Naive thymus-derived CD4-positive, alpha-beta T cell (primary cell): ENCODE data around the gene TRMU. TPM values are rescaled to one million over a fixed set of nuclear protein-coding genes. Genes with fewer than 3 reads are reported as not detected.
"Not testable (repeated sequence)": the region's sequence is repeated elsewhere in the genome, so short reads cannot be mapped to it uniquely, and the experiment has no call there.

ENCODE experiments used
- ATAC-seq: fragments of 150-1000 bp; cut with Tn5 transposase; 2 replicates; pipeline ENCODE4 v1.10.0; 2021; ENCODE audit warnings: mild to moderate bottlenecking, moderate library complexity
- CTCF ChIA-PET: fragments of 350-600 bp; sonication (Branson Sonifier 250); formaldehyde crosslinking; loops from one replicate; lab custom pipeline; 2021; ENCODE audit warnings: antibody characterized with exemption; lab: Charles Lee
- POLR2A ChIA-PET: fragments of 350-600 bp; sonication (Branson Sonifier 250); formaldehyde crosslinking; loops from one replicate; lab custom pipeline; 2021; ENCODE audit warnings: antibody characterized with exemption, inconsistent platforms; lab: Charles Lee
- DNase-seq, 9 donors: peaks; one replicate each; pipeline versions ENCODE4 v3.0.0 to v3.0.0-alpha.2; 2020 to 2022; ENCODE audit warnings: mixed read lengths in 1 of 9
- H3K27ac ChIP-seq: one replicate; pipeline ENCODE4 v1.7.0; 2013; ENCODE audit warnings: mild to moderate bottlenecking, low read depth, low read length, moderate library complexity
- H3K27me3 ChIP-seq, 2 donors: one replicate each; pipeline ENCODE4 v1.7.0; 2013; ENCODE audit warnings: low read length in 2 of 2, mild to moderate bottlenecking in 2 of 2, moderate library complexity in 2 of 2; ENCODE audit not compliant: control insufficient read depth in 2 of 2, insufficient read depth in 2 of 2
- H3K36me3 ChIP-seq, 3 experiments: 1 replicate in 2 of 3; 2 replicates in 1 of 3; pipeline ENCODE4 v1.7.0; 2013; ENCODE audit warnings: low read length in 3 of 3, mild to moderate bottlenecking in 3 of 3, moderate library complexity in 1 of 3; ENCODE audit not compliant: insufficient read depth in 3 of 3, control insufficient read depth in 2 of 3
- H3K4me1 ChIP-seq, 2 donors: one replicate each; pipeline ENCODE4 v1.7.0; 2013; ENCODE audit warnings: low read length in 2 of 2, mild to moderate bottlenecking in 2 of 2, moderate library complexity in 1 of 2; ENCODE audit not compliant: control insufficient read depth in 2 of 2, insufficient read depth in 2 of 2
- H3K4me3 ChIP-seq: 2 replicates; pipeline ENCODE4 v1.7.0; 2013; ENCODE audit warnings: mild to moderate bottlenecking, low read length
- H3K9me3 ChIP-seq, 3 experiments: 1 replicate in 2 of 3; 2 replicates in 1 of 3; pipeline ENCODE4 v1.7.0; 2013; ENCODE audit warnings: low read length in 3 of 3; ENCODE audit not compliant: control insufficient read depth in 2 of 3
- H3K27ac Mint-ChIP-seq, 9 donors: one replicate each; pipeline ENCODE4 v1.8.0; 2020 to 2022; ENCODE audit warnings: mixed read lengths in 9 of 9, mild to moderate bottlenecking in 8 of 9, moderate library complexity in 5 of 9, inconsistent platforms in 2 of 9
- H3K27me3 Mint-ChIP-seq, 5 donors: one replicate each; pipeline ENCODE4 v1.8.0; 2021 to 2022; ENCODE audit warnings: mixed read lengths in 5 of 5, mild to moderate bottlenecking in 1 of 5
- H3K36me3 Mint-ChIP-seq, 5 donors: one replicate each; pipeline ENCODE4 v1.8.0; 2020 to 2022; ENCODE audit warnings: mixed read lengths in 5 of 5, mild to moderate bottlenecking in 3 of 5, inconsistent platforms in 1 of 5
- H3K4me1 Mint-ChIP-seq, 7 donors: one replicate each; pipeline ENCODE4 v1.8.0; 2020 to 2022; ENCODE audit warnings: mixed read lengths in 7 of 7, mild to moderate bottlenecking in 3 of 7, inconsistent platforms in 1 of 7
- H3K4me3 Mint-ChIP-seq, 10 donors: one replicate each; pipeline ENCODE4 v1.8.0; 2020 to 2022; ENCODE audit warnings: mild to moderate bottlenecking in 10 of 10, mixed read lengths in 10 of 10, moderate library complexity in 6 of 10, inconsistent platforms in 2 of 10
- H3K9me3 Mint-ChIP-seq, 11 donors: one replicate each; pipeline ENCODE4 v1.8.0; 2020 to 2022; ENCODE audit warnings: mixed read lengths in 11 of 11, mild to moderate bottlenecking in 4 of 11, inconsistent platforms in 1 of 11, moderate library complexity in 1 of 11
- intact Hi-C, 2 donors: fragments of 100-400 bp; cut with micrococcal nuclease; formaldehyde crosslinking; loops; one replicate each; pipeline ENCODE4 v1.15.1; 2023
- polyA plus RNA-seq, 2 donors: library from polyadenylated mRNA; unstranded; fragments of 300-500 nt; fragmentation: Illumina TruSeq; gene quantifications; one replicate each; pipeline ENCODE4 v1.2.3, GENCODE V29; 2021
- total RNA-seq, 6 experiments: library from RNA in 5 of 6; stranded (reverse) in 5 of 6; gene quantifications; 1 replicate in 5 of 6; 2 replicates in 1 of 6; pipeline ENCODE4 v1.2.3 and lab custom pipeline; 2021 to 2026

TRMU gene
- total and polyA plus RNA-seq, 7 experiments from 2014 or later: 17.9 to 92.1 (median 58.7) TPM

DNA sequence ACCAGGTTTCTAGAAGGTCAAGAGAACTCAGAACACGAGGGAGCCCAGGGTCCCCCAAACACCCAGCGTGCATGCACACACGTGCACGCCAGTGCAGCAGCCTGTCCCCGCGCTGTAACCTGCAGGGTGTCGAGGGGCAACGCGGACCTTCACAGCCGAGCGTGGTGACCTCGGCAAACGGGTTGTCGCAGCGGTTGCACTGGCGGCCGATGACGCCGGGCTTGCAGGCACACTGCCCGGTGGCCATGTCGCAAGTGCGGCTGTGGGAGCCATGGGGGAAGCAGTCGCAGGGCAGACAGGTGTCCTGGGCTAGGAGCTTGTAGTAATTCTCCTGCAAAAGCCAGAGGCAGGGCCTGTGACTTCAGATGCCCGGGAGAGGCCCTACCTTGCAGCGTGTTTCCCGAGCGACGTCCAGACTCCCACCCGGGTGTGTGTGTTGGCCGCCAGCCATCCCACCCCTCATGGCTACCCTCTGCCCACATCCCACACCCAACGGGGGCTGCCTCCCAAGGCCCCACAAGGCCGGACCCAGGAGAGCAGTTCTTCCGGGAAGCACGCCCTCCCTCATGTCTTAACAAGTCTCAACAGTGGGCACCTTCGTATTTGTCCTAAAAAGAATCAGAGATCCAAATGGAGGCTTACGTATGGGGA is 56.1 kb downstream of the TRMU start:
- H3K27me3 Mint-ChIP-seq: peaks cover 0 to 2% (median 0%) of the 10 kb centered on the region in 5 donors
- no peaks in the 10 kb centered on the region for H3K9me3 ChIP-seq
- ChIA-PET CTCF (no interaction called here), POLR2A (no interaction called here)
- ATAC-seq (no peak), DNase-seq (no peak)
- no peak overlapping the region for H3K4me3 Mint-ChIP-seq
- no peaks in the 10 kb centered on the region for H3K9me3 Mint-ChIP-seq
- intact Hi-C loops: no loop called here
- H3K27me3 ChIP-seq: no peaks in the 10 kb centered on the region
- no peak overlapping the region for H3K27ac ChIP-seq
- no peaks in the 10 kb centered on the region for H3K36me3 ChIP-seq
- H3K36me3 Mint-ChIP-seq: peaks cover 0 to 3% (median 0%) of the 10 kb centered on the region in 5 donors
- no peak overlapping the region for H3K27ac Mint-ChIP-seq
- peaks cover 0 to 7% of the 10 kb centered on the region in 2 donors for H3K4me1 ChIP-seq
- peaks cover 0 to 7% (median 6%) of the 10 kb centered on the region in 7 donors for H3K4me1 Mint-ChIP-seq
- no peak overlapping the region for H3K4me3 ChIP-seq

DNA sequence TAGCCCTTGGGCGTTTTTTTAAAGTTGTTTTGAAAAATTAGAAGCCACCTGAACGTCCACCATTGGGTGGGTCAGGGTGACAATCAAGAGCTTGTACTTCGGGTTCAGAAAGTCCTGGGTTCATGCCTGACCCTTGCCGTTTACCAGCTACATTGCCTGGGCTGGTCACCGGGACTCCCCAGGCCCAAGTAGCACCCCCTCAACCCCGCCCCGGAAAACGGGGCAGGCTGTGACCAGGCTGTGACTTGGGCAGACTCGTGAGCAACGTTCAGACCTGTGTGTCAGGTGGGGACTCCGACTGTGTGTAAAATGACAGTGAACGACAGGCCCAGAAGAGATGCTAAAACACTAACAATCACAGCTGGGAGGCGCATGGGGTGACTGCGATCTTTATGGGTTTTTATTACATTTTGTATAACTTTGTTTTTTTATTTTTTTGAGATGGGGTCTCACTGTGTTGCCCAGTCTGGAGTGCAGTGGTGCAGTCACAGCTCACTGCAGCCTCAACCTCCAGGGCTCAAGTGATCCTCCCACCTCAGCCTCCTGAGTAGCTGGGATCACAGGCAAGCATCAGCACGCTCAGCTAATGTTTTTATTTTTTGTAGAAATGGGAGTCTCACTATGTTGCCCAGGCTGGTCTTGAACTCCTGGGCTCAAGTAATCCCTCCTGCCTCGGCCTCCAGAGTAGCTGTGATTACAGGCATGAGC is 56.8 kb downstream of the TRMU start:
- Mint-ChIP-seq H3K36me3 (peaks cover 0 to 3% (median 0%) of the 10 kb centered on the region in 5 donors), H3K9me3 (no peaks in the 10 kb centered on the region), H3K4me3 (no peak overlapping the region), H3K27ac (no peak overlapping the region), H3K27me3 (peaks cover 0 to 2% (median 0%) of the 10 kb centered on the region in 5 donors), H3K4me1 (peaks cover 0 to 7% (median 6%) of the 10 kb centered on the region in 7 donors)
- Histone ChIP-seq H3K36me3 (no peaks in the 10 kb centered on the region), H3K4me3 (no peak overlapping the region), H3K27ac (no peak overlapping the region), H3K27me3 (no peaks in the 10 kb centered on the region), H3K9me3 (no peaks in the 10 kb centered on the region), H3K4me1 (peaks cover 0 to 7% of the 10 kb centered on the region in 2 donors)
- intact Hi-C loops: no loop called here
- ChIA-PET POLR2A (no interaction called here), CTCF (no interaction called here)
- ATAC-seq (no peak), DNase-seq (no peak)

DNA sequence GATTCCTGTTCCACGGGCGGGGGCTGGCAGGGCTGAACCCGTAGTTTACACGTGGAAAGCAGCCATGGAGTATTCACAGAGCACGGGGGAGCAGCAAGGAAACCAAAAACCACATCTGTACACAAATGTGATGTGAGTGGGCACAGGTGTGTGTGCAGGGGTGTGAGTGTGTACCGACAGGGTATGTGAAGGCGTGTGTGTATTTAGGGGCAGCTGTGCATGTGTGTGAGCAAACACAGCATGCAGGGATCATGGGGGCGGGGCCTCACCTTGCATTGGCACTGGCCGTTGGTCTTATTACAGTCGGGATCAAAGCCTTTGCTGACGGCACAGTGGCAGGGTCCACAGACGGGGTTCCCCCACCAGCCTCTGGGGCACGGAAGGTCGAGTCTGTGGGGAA is 58.4 kb downstream of the TRMU start:
- Mint-ChIP-seq H3K4me1 (peaks cover 0 to 7% (median 6%) of the 10 kb centered on the region in 7 donors), H3K27me3 (peaks cover 0 to 2% (median 0%) of the 10 kb centered on the region in 5 donors), H3K4me3 (peak overlapping the region in 5 of 10 donors; percentile 2 to 48 (median 7)), H3K27ac (peak overlapping the region in 1 of 9 donors; percentile 7), H3K9me3 (no peaks in the 10 kb centered on the region), H3K36me3 (peaks cover 0 to 3% (median 0%) of the 10 kb centered on the region in 5 donors)
- DNase-seq (peak in 1 of 9 donors; percentile 7), ATAC-seq (peak; percentile 24)
- H3K36me3 ChIP-seq: no peaks in the 10 kb centered on the region
- no peak overlapping the region for H3K4me3 ChIP-seq
- peaks cover 0 to 7% of the 10 kb centered on the region in 2 donors for H3K4me1 ChIP-seq
- H3K27ac ChIP-seq: no peak overlapping the region
- no peaks in the 10 kb centered on the region for H3K27me3 ChIP-seq
- H3K9me3 ChIP-seq: no peaks in the 10 kb centered on the region
- intact Hi-C loops: no loop called here
- POLR2A ChIA-PET: no interaction called here
- CTCF ChIA-PET: no interaction called here

- Histone ChIP-seq H3K4me3 (no peak overlapping the region), H3K36me3 (no peaks in the 10 kb centered on the region), H3K4me1 (peaks cover 0 to 11% of the 10 kb centered on the region in 2 donors), H3K9me3 (no peaks in the 10 kb centered on the region), H3K27ac (no peak overlapping the region), H3K27me3 (no peaks in the 10 kb centered on the region)
- Mint-ChIP-seq H3K4me1 (peaks cover 0 to 11% (median 6%) of the 10 kb centered on the region in 7 donors), H3K27ac (no peak overlapping the region), H3K4me3 (no peak overlapping the region), H3K9me3 (no peaks in the 10 kb centered on the region), H3K36me3 (peaks cover 0 to 3% (median 0%) of the 10 kb centered on the region in 5 donors), H3K27me3 (peaks cover 0 to 2% (median 0%) of the 10 kb centered on the region in 5 donors)
- ATAC-seq (no peak), DNase-seq (no peak)
- intact Hi-C loops: no loop called here
- POLR2A ChIA-PET: no interaction called here
- CTCF ChIA-PET: no interaction called here
Measured at GRCh38 chr22:46394622-46395021, 59.1 kb downstream of the TRMU start.

DNA sequence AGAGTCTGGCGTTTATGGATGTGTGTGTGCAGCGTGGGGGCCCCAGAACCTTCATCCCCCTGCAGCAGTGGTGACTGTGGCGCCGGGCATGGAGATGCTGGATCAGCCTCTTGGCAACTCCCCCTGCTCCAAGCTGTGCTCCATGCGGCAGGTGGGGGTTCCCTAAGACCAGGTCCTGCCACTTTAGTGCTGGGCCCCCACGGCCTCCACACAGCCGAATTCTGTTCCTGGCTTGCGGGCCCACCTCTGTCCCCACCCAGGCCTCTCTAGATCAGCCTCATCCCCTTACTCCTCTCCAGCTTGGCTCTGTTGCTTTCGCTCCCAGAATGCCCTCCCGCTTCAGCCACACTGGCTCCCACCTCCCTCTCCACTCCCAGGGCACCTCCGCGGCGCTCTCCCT is 59.6 kb downstream of the TRMU start:
- Histone ChIP-seq H3K4me3 (no peak overlapping the region), H3K4me1 (peaks cover 0 to 11% of the 10 kb centered on the region in 2 donors), H3K9me3 (no peaks in the 10 kb centered on the region), H3K27ac (no peak overlapping the region), H3K36me3 (no peaks in the 10 kb centered on the region), H3K27me3 (no peaks in the 10 kb centered on the region)
- DNase-seq: no peak
- no peak overlapping the region for H3K4me3 Mint-ChIP-seq
- H3K4me1 Mint-ChIP-seq: peaks cover 0 to 10% (median 6%) of the 10 kb centered on the region in 7 donors
- no peaks in the 10 kb centered on the region for H3K36me3 Mint-ChIP-seq
- peaks cover 0 to 2% (median 0%) of the 10 kb centered on the region in 5 donors for H3K27me3 Mint-ChIP-seq
- no peak for ATAC-seq
- H3K9me3 Mint-ChIP-seq: no peaks in the 10 kb centered on the region
- H3K27ac Mint-ChIP-seq: no peak overlapping the region
- intact Hi-C loops: no loop called here
- ChIA-PET CTCF (no interaction called here), POLR2A (no interaction called here)

DNA sequence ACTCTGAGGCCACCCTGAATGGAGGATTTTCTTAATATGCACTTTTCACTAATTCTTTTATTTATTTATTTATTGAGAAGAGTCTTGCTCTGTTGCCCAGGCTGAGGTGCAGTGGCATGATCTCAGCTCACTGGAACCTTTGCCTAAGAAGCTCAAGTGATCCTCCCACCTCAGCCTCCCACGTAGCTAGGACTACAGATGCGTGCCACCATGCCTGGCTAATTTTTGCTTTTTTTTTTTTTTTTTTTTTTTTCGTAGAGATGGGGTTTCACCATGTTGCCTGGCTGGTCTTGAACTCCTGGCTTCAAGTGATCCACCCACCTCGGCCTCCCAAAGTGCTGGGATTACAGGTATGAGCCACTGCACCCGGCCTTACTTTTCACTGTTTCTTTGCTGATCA is 61.5 kb downstream of the TRMU start:
- H3K36me3 Mint-ChIP-seq, H3K27me3 ChIP-seq, POLR2A ChIA-PET, H3K9me3 Mint-ChIP-seq, H3K4me3 ChIP-seq, H3K27ac ChIP-seq, intact Hi-C loops, H3K27me3 Mint-ChIP-seq, CTCF ChIA-PET, H3K9me3 ChIP-seq, H3K4me3 Mint-ChIP-seq, H3K36me3 ChIP-seq, H3K27ac Mint-ChIP-seq, DNase-seq, ATAC-seq: not testable (repeated sequence)
- H3K4me1 ChIP-seq: peaks cover 0 to 11% of the 10 kb centered on the region in 2 donors
- peaks cover 0 to 10% (median 6%) of the 10 kb centered on the region in 7 donors for H3K4me1 Mint-ChIP-seq
